Activated CD8-positive, alpha-beta T cell treated with anti-CD3 and anti-CD28 coated beads for 36 hours (primary cell): ENCODE data around the gene BTBD17. TPM values are rescaled to one million over a fixed set of nuclear protein-coding genes. Genes with fewer than 3 reads are reported as not detected.

ENCODE experiments used
- ATAC-seq: fragments of 200-7000 bp; cut with Tn5 transposase; one replicate; pipeline ENCODE4 v1.10.0; 2021; ENCODE audit warnings: mild to moderate bottlenecking, moderate library complexity
- CTCF ChIA-PET: fragments of 350-600 bp; sonication (Branson Sonifier 250); formaldehyde crosslinking; loops from one replicate; lab custom pipeline; 2021; ENCODE audit warnings: antibody characterized with exemption; lab: Charles Lee
- POLR2A ChIA-PET: fragments of 350-600 bp; sonication (Branson Sonifier 250); formaldehyde crosslinking; loops from one replicate; lab custom pipeline; 2021; ENCODE audit warnings: antibody characterized with exemption; lab: Charles Lee
- DNase-seq: peaks from one replicate; pipeline ENCODE4 v3.0.0-alpha.2; 2020
- H3K27ac Mint-ChIP-seq: one replicate; pipeline ENCODE4 v1.8.0; 2021; ENCODE audit warnings: mild to moderate bottlenecking, mixed read lengths
- H3K27me3 Mint-ChIP-seq: one replicate; pipeline ENCODE4 v1.8.0; 2021; ENCODE audit warnings: mixed read lengths
- H3K36me3 Mint-ChIP-seq: one replicate; pipeline ENCODE4 v1.8.0; 2021; ENCODE audit warnings: low read depth, mixed read lengths
- H3K4me1 Mint-ChIP-seq: one replicate; pipeline ENCODE4 v1.8.0; 2021; ENCODE audit warnings: low read depth, mixed read lengths
- H3K4me3 Mint-ChIP-seq: one replicate; pipeline ENCODE4 v1.8.0; 2021; ENCODE audit warnings: mild to moderate bottlenecking, moderate library complexity, mixed read lengths
- H3K9me3 Mint-ChIP-seq: one replicate; pipeline ENCODE4 v1.8.0; 2021; ENCODE audit warnings: mixed read lengths
- intact Hi-C: fragments of 100-400 bp; cut with micrococcal nuclease; formaldehyde crosslinking; loops from one replicate; pipeline ENCODE4 v1.10.0; 2022
- total RNA-seq, 2 experiments: library from RNA; stranded (reverse); gene quantifications; one replicate each; pipeline ENCODE4 v1.2.3, GENCODE V29; 2021
- TF ChIP-seq, protein P1 (sequence below): fragments of 200-600 bp; IDR thresholded peaks from one replicate; pipeline ENCODE4 v1.8.0; 2022; ENCODE audit warnings: antibody characterized with exemption, mild to moderate bottlenecking

Gene BTBD17
- total RNA-seq, 2 experiments from 2014 or later = not detected

DNA sequence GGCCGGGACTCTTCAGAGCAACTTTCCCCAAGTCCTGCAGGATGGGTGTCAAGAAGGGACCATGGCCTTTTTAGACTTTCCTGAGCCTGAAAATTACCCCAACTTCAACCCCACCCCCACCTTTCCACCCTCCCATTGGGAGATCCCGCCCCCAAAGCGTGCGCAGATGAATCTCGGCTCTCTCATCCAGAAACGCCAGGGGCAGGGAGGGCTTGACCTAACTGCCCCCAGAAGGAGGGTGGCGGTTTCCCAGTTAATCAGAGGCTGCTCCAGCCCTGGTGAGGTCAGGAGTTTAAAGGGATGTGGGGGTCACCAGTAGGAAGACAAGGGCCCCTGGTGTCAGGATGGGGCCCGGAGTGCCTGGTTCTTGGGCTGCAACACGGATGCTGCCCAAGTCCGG lies 35.2 kb downstream of the BTBD17 start:
- TF ChIP-seq, protein P1, sequence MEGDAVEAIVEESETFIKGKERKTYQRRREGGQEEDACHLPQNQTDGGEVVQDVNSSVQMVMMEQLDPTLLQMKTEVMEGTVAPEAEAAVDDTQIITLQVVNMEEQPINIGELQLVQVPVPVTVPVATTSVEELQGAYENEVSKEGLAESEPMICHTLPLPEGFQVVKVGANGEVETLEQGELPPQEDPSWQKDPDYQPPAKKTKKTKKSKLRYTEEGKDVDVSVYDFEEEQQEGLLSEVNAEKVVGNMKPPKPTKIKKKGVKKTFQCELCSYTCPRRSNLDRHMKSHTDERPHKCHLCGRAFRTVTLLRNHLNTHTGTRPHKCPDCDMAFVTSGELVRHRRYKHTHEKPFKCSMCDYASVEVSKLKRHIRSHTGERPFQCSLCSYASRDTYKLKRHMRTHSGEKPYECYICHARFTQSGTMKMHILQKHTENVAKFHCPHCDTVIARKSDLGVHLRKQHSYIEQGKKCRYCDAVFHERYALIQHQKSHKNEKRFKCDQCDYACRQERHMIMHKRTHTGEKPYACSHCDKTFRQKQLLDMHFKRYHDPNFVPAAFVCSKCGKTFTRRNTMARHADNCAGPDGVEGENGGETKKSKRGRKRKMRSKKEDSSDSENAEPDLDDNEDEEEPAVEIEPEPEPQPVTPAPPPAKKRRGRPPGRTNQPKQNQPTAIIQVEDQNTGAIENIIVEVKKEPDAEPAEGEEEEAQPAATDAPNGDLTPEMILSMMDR = no peak
- POLR2A ChIA-PET = no interaction called here
- intact Hi-C loops = no loop called here
- Mint-ChIP-seq H3K27ac (no peak overlapping the region), H3K36me3 (no peaks in the 10 kb centered on the region), H3K4me3 (peak overlapping the region; percentile 20), H3K9me3 (no peaks in the 10 kb centered on the region), H3K4me1 (peaks cover 9% of the 10 kb centered on the region), H3K27me3 (peaks cover 21% of the 10 kb centered on the region)
- DNase-seq (no peak), ATAC-seq (peak; percentile 5)
- CTCF ChIA-PET = no interaction called here

DNA sequence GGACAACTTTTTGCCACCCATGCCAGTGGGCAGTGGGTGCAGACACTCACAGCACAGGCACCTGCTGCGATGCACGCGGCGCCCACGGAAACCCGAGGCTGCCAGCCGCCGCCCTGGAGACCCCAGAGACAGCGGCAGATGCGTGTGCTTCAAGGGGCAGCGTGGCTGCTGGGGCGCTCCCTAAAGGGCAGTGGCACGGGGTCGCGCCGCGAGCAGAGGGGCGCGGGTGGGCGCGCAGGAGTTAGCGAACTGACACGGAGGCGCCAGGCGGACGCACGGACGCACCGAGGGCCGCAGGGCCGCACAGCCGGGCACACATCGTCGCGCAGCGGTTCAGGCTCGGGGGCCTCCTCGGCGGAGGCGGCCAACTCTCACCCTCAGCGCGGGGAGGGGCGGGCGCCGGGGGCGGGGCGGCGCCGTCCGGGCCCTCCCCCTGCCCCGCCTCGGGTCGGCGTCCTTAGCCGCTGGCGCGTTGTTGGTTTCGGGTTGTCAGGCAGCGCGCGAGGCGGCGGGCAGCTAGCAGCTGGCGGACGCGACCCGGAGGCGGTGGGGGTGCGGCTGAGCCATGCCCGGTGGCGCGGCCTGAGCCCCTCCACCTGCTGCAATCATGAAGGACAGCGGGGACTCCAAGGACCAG lies 35.8 kb downstream of the BTBD17 start, which contains the start of gene KIF19:
Gene KIF19 (plus strand): TSS at position 484 of the 637 bp plus-strand sequence. CDS start 124 bp downstream, at position 608.
- Mint-ChIP-seq H3K4me3 (peak within 1 kb of the TSS; percentile 20), H3K36me3 (no peaks in the 10 kb centered on the region), H3K4me1 (peaks cover 9% of the 10 kb centered on the region), H3K27me3 (peaks cover 21% of the 10 kb centered on the region), H3K9me3 (no peaks in the 10 kb centered on the region), H3K27ac (no peak within 1 kb of the TSS)
- intact Hi-C loops = no loop called here
- ATAC-seq (peak; percentile 96), DNase-seq (peak; percentile 68)
- TF ChIP-seq, protein P1 = no peak
- ChIA-PET CTCF (no interaction called here), POLR2A (no interaction called here)

DNA sequence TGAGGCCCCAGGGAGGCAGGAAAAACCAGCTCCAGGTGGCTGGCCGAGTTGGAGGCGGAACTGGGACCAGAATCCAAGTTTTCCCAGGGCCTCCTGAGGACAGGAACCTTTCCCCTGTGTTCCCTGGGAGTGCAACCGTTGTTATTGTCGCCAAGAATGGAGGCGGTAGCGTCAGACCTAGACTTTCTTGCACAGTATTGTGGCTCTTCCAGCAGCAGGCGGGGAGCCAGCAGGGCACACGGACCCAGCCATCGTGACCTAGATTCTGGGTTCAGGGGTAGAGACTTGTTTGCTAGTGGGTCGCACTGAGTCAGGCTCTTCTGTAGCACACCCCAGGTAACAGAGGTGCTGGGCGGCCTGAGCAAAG lies 36.3 kb downstream of the BTBD17 start:
- TF ChIP-seq, protein P1 = no peak
- ChIA-PET CTCF (no interaction called here), POLR2A (no interaction called here)
- Mint-ChIP-seq H3K9me3 (no peaks in the 10 kb centered on the region), H3K4me1 (peaks cover 9% of the 10 kb centered on the region), H3K36me3 (no peaks in the 10 kb centered on the region), H3K4me3 (no peak overlapping the region), H3K27me3 (peaks cover 21% of the 10 kb centered on the region), H3K27ac (no peak overlapping the region)
- no peak for ATAC-seq
- intact Hi-C loops = no loop called here
- DNase-seq = no peak

DNA sequence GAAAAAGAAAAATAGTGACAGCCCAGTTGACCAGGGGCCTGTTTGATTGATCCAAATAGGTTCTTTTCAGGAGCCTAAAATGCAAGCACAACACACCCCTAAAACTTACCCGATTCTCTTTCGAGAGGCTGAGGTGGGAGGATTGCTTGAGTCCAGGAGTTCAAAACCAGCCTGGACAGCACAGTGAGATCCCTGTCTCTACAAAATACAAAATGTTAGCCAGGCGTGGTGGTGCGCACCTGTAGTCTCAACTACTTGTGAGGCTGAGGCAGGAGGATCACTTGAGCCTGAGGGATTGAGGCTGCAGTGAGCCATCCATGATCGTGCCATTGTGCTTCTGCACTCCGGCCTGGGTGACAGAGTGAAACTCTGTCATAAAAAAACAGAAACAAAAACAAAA lies 37.1 kb downstream of the BTBD17 start:
- Mint-ChIP-seq H3K27ac (no peak overlapping the region), H3K4me1 (peaks cover 9% of the 10 kb centered on the region), H3K36me3 (no peaks in the 10 kb centered on the region), H3K9me3 (no peaks in the 10 kb centered on the region), H3K27me3 (peaks cover 21% of the 10 kb centered on the region), H3K4me3 (no peak overlapping the region)
- ChIA-PET POLR2A (interaction anchor here (0.7 kb wide), 1 partner anchor 67 kb away, joined by 6 read pairs; no protein-coding TSS in a partner anchor), CTCF (no interaction called here)
- TF ChIP-seq, protein P1 = no peak
- ATAC-seq (no peak), DNase-seq (no peak)
- intact Hi-C loops = no loop called here

DNA sequence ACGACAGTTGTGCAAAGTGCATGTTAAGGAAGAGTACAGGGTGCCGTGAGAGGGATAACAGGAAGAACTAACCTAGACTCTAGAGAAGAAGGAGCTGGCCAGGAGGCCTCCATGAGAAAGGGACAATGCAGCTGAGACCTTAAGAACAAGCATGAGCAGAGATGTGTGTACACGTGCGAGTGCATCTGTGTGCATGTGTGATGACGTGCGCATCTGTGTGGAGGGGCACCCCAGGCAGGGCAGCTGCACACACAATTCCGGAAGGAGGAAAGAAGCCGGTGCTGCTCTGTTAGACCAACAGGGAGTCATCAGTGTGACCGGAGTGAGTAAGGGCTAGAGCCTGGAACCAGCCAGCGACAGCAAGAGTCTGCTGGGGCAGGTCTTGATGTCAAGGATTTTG lies 43.3 kb downstream of the BTBD17 start:
- Mint-ChIP-seq H3K4me3 (no peak overlapping the region), H3K4me1 (no peaks in the 10 kb centered on the region), H3K36me3 (no peaks in the 10 kb centered on the region), H3K9me3 (no peaks in the 10 kb centered on the region), H3K27me3 (peaks cover 6% of the 10 kb centered on the region), H3K27ac (no peak overlapping the region)
- TF ChIP-seq, protein P1 = no peak
- POLR2A ChIA-PET = no interaction called here
- DNase-seq (no peak), ATAC-seq (no peak)
- CTCF ChIA-PET = no interaction called here
- intact Hi-C loops = no loop called here
